ENCODE results near the gene SNCG. TPM values are rescaled to one million over a fixed set of nuclear protein-coding genes. Genes with fewer than 3 reads are reported as not detected.
A peak's percentile ranks its signal among the peaks of the same experiment; 100 is the strongest.

Gene SNCG
- total RNA-seq, 6 experiments from 2014 or later = 2.6 to 4.5 (median 3.3) TPM

GRCh38 chr10:86943316-86944030, 14.9 kb upstream of the SNCG start:
- Mint-ChIP-seq H3K27ac (no peak overlapping the region), H3K9me3 (no peaks in the 10 kb centered on the region), H3K4me1 (ENCODE audit: low read depth) (peaks cover 12% of the 10 kb centered on the region), H3K27me3 (ENCODE audit: insufficient read depth) (peaks cover 14% of the 10 kb centered on the region), H3K36me3 (ENCODE audit: low read depth) (0 out of 2 replicates have a peak, but pooled peaks cover 4% of the 10 kb centered on the region), H3K4me3 (no peak overlapping the region)
- DNase-seq = no peak
- TF ChIP-seq, protein P1, sequence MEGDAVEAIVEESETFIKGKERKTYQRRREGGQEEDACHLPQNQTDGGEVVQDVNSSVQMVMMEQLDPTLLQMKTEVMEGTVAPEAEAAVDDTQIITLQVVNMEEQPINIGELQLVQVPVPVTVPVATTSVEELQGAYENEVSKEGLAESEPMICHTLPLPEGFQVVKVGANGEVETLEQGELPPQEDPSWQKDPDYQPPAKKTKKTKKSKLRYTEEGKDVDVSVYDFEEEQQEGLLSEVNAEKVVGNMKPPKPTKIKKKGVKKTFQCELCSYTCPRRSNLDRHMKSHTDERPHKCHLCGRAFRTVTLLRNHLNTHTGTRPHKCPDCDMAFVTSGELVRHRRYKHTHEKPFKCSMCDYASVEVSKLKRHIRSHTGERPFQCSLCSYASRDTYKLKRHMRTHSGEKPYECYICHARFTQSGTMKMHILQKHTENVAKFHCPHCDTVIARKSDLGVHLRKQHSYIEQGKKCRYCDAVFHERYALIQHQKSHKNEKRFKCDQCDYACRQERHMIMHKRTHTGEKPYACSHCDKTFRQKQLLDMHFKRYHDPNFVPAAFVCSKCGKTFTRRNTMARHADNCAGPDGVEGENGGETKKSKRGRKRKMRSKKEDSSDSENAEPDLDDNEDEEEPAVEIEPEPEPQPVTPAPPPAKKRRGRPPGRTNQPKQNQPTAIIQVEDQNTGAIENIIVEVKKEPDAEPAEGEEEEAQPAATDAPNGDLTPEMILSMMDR (IDR thresholded peaks at IDR 0.05) = no peak

DNA sequence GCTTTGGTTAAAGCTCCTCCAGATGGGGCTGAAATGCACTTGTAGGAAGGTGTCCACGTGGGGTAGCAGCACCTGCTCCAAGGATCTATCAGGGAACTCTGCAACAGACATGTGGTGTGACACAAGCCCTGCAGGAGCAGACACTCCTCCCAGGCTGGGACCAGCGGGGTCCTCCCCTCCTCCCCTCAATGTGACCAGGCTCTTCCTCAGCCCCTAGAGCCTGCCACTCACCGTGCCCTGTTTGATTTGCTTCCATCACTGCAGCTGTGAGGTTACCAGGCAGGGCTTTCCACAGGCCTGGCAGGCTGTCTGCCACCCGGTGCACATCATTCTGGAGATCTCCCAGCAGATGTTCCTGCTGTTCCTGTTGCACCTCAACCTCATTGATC, 14.4 kb upstream of the SNCG start:
- 0 out of 2 replicates have a peak, but pooled peaks cover 4% of the 10 kb centered on the region for H3K36me3 Mint-ChIP-seq (ENCODE audit: low read depth)
- no peak for DNase-seq
- H3K9me3 Mint-ChIP-seq = no peaks in the 10 kb centered on the region
- H3K27me3 Mint-ChIP-seq (ENCODE audit: insufficient read depth) = peaks cover 14% of the 10 kb centered on the region
- TF ChIP-seq, protein P1 (IDR thresholded peaks at IDR 0.05) = no peak
- peaks cover 12% of the 10 kb centered on the region for H3K4me1 Mint-ChIP-seq (ENCODE audit: low read depth)
- no peak overlapping the region for H3K27ac Mint-ChIP-seq
- no peak overlapping the region for H3K4me3 Mint-ChIP-seq

GRCh38 chr10:86944471-86944870, 13.9 kb upstream of the SNCG start:
- TF ChIP-seq, protein P1 (IDR thresholded peaks at IDR 0.05) = no peak
- DNase-seq = no peak
- Mint-ChIP-seq H3K36me3 (ENCODE audit: low read depth) (0 out of 2 replicates have a peak, but pooled peaks cover 4% of the 10 kb centered on the region), H3K4me1 (ENCODE audit: low read depth) (peaks cover 11% of the 10 kb centered on the region), H3K27ac (no peak overlapping the region), H3K9me3 (no peaks in the 10 kb centered on the region), H3K4me3 (no peak overlapping the region), H3K27me3 (ENCODE audit: insufficient read depth) (peaks cover 14% of the 10 kb centered on the region)

DNA sequence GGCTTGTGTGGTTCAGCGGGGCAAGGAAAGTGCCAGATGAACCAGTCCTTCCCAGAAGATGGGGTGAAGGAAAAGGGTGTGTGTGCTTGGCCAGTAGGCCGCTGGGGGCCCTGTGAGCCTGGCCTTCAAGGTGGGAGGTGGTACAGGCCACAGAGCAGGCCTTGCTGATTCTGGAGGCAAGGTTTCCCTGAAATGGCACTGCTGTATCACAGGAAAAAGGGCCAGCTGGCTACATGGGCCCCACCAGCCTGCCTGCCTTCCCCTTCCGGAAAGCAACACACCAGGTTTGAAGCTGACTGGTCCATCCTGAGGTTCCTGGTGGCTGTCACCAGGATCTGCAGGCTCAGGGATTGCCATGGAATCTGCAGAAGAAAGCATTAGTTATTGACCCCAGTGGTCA, 13.5 kb upstream of the SNCG start:
- Mint-ChIP-seq H3K36me3 (ENCODE audit: low read depth) (0 out of 2 replicates have a peak, but pooled peaks cover 4% of the 10 kb centered on the region), H3K4me3 (no peak overlapping the region), H3K9me3 (no peaks in the 10 kb centered on the region), H3K27me3 (ENCODE audit: insufficient read depth) (peaks cover 14% of the 10 kb centered on the region), H3K27ac (no peak overlapping the region), H3K4me1 (ENCODE audit: low read depth) (peaks cover 8% of the 10 kb centered on the region)
- no peak for DNase-seq
- TF ChIP-seq, protein P1 (IDR thresholded peaks at IDR 0.05) = no peak

DNA sequence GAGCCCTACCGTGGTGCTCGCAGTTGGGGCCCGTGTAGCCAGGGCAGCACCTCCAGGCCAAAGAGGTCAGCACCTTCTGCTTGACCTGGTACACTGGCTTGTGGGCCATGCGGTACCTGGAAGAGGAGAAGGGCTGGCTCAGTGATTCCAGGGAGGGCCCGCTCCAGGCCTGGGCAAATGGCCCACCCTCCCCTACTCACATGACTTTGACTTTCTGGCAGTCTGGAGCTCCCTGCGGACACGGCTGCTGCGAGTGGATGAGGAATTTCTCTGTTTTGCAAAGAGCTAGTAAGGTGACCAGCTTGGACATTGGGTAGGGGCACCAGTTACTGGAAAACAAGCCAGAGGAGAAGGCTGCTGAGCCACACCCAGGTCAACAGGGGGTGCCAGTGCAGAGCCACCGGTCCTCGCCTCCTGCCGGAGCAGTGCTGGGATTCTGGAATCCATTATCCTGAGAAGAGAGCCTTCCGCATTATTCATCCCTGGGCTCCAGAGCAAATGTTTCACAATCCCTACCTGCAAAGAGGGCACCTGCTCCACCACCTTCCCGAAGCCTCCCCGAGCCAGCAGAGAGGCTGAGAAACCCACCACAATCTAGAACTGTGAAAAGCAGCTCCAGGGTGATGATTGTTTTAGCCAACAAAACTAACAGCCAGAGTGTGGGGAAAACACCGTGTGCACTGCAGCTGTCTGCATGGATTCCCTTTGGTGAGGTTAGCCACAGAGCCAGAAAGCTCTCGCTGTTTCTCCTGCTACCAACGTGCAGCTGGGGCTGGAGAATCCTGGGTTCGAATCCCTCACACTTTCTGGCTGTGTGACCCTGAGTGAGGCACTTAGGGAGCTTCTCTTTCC, 12.8 kb upstream of the SNCG start:
- no peak overlapping the region for H3K4me3 Mint-ChIP-seq
- peaks cover 8% of the 10 kb centered on the region for H3K4me1 Mint-ChIP-seq (ENCODE audit: low read depth)
- H3K27me3 Mint-ChIP-seq (ENCODE audit: insufficient read depth) = peaks cover 14% of the 10 kb centered on the region
- TF ChIP-seq, protein P1 (IDR thresholded peaks at IDR 0.05) = peak; percentile 58
- DNase-seq = peak; percentile 34
- no peaks in the 10 kb centered on the region for H3K9me3 Mint-ChIP-seq
- 0 out of 2 replicates have a peak, but pooled peaks cover 4% of the 10 kb centered on the region for H3K36me3 Mint-ChIP-seq (ENCODE audit: low read depth)
- H3K27ac Mint-ChIP-seq = no peak overlapping the region

All from HFFc6 (cell line).